Measurements from ENCODE around the gene ZNF282. TPM values are rescaled to one million over a fixed set of nuclear protein-coding genes. Genes with fewer than 3 reads are reported as not detected.

Gene ZNF282
- total RNA-seq, 1 donor from 2014 or later = 28.1 TPM

GRCh38 chr7:149199234-149199995, 4.1 kb downstream of the ZNF282 start:
- DNase-seq (ENCODE audit: low read depth) (peak; percentile 52), FAIRE-seq (no peak)
- H3K27me3 Mint-ChIP-seq (ENCODE audit: low read depth, unreplicated experiment) = no peaks in the 10 kb centered on the region
- Histone ChIP-seq H3K9ac (ENCODE audit: low read length) (peak overlapping the region; percentile 10), H3K4me3 (ENCODE audit: insufficient read depth, low read depth, low read length) (no peak overlapping the region), H3K4me1 (ENCODE audit: insufficient read depth, low read length) (peaks cover 32% of the 10 kb centered on the region), H4K20me1 (ENCODE audit: insufficient read depth, low read length) (peaks cover 56% of the 10 kb centered on the region), H3K9me3 (ENCODE audit: insufficient read depth, low read depth, low read length) (no peaks in the 10 kb centered on the region), H3K27me3 (ENCODE audit: insufficient read depth, low read length) (no peaks in the 10 kb centered on the region), H2AFZ (ENCODE audit: low read depth, low read length) (no peak overlapping the region), H3K4me2 (ENCODE audit: low read length) (peak overlapping the region; percentile 37), H3K79me2 (ENCODE audit: insufficient read depth, low read length) (peaks cover 75% of the 10 kb centered on the region), H3K27ac (ENCODE audit: low read depth, low read length) (peak overlapping the region; percentile 71), H3K36me3 (ENCODE audit: insufficient read depth, low read length) (peaks cover 35% of the 10 kb centered on the region)
- H3K9me3 Mint-ChIP-seq (ENCODE audit: unreplicated experiment) = peaks cover 2% of the 10 kb centered on the region
- H3K4me1 Mint-ChIP-seq (ENCODE audit: low read depth, unreplicated experiment) = peaks cover 50% of the 10 kb centered on the region
- no peak for TF ChIP-seq EZH2 (IDR thresholded peaks at IDR 0.05; ENCODE audit: insufficient read depth, low read length)
- no peak for TF ChIP-seq CTCF (IDR thresholded peaks at IDR 0.05; ENCODE audit: insufficient read depth, low read depth, low read length)
- peak overlapping the region; percentile 89 for H3K27ac Mint-ChIP-seq (ENCODE audit: unreplicated experiment)
- peak overlapping the region; percentile 71 for H3K4me3 Mint-ChIP-seq (ENCODE audit: unreplicated experiment)
- H3K36me3 Mint-ChIP-seq (ENCODE audit: low read depth, unreplicated experiment) = peaks cover 37% of the 10 kb centered on the region

GRCh38 chr7:149202831-149203231, 7.5 kb downstream of the ZNF282 start:
- Mint-ChIP-seq H3K4me3 (ENCODE audit: unreplicated experiment) (no peak overlapping the region), H3K36me3 (ENCODE audit: low read depth, unreplicated experiment) (peaks cover 49% of the 10 kb centered on the region), H3K27ac (ENCODE audit: unreplicated experiment) (peak overlapping the region; percentile 70), H3K27me3 (ENCODE audit: low read depth, unreplicated experiment) (no peaks in the 10 kb centered on the region), H3K9me3 (ENCODE audit: unreplicated experiment) (peaks cover 2% of the 10 kb centered on the region), H3K4me1 (ENCODE audit: low read depth, unreplicated experiment) (peaks cover 47% of the 10 kb centered on the region)
- DNase-seq (ENCODE audit: low read depth) (peak; percentile 55), FAIRE-seq (no peak)
- TF ChIP-seq CTCF (IDR thresholded peaks at IDR 0.05; ENCODE audit: insufficient read depth, low read depth, low read length) (no peak), EZH2 (IDR thresholded peaks at IDR 0.05; ENCODE audit: insufficient read depth, low read length) (no peak)
- Histone ChIP-seq H2AFZ (ENCODE audit: low read depth, low read length) (no peak overlapping the region), H3K79me2 (ENCODE audit: insufficient read depth, low read length) (peaks cover 68% of the 10 kb centered on the region), H3K4me3 (ENCODE audit: insufficient read depth, low read depth, low read length) (no peak overlapping the region), H3K4me2 (ENCODE audit: low read length) (no peak overlapping the region), H3K9me3 (ENCODE audit: insufficient read depth, low read depth, low read length) (no peaks in the 10 kb centered on the region), H4K20me1 (ENCODE audit: insufficient read depth, low read length) (peaks cover 55% of the 10 kb centered on the region), H3K27me3 (ENCODE audit: insufficient read depth, low read length) (no peaks in the 10 kb centered on the region), H3K9ac (ENCODE audit: low read length) (peak overlapping the region; percentile 3), H3K36me3 (ENCODE audit: insufficient read depth, low read length) (peaks cover 52% of the 10 kb centered on the region), H3K4me1 (ENCODE audit: insufficient read depth, low read length) (peaks cover 25% of the 10 kb centered on the region), H3K27ac (ENCODE audit: low read depth, low read length) (no peak overlapping the region)

Measured in astrocyte (in vitro differentiated cells and primary cell).